MM.1S (cell line): ENCODE measurements around the gene SCARF1.

Source experiments
- EZH2 ChIP-seq: fragments of 300-600 bp; sonication (generic); optimal IDR thresholded peaks from 2 replicates; pipeline ENCODE3; 2017; ENCODE audit warnings: low read depth, mild to moderate bottlenecking, antibody characterized with exemption, low read length, mixed read lengths
- EZH2phosphoT487 ChIP-seq: fragments of 300-600 bp; sonication (generic); IDR thresholded peaks from 2 replicates; pipeline ENCODE4 v1.6.1; 2018; ENCODE audit warnings: antibody characterized with exemption, low read length
- TF ChIP-seq, protein P1 (sequence below): fragments of 300-600 bp; sonication (generic); IDR thresholded peaks from 2 replicates; pipeline ENCODE4 v1.5.1; 2016; ENCODE audit warnings: antibody characterized with exemption, low read length, mixed read lengths

DNA sequence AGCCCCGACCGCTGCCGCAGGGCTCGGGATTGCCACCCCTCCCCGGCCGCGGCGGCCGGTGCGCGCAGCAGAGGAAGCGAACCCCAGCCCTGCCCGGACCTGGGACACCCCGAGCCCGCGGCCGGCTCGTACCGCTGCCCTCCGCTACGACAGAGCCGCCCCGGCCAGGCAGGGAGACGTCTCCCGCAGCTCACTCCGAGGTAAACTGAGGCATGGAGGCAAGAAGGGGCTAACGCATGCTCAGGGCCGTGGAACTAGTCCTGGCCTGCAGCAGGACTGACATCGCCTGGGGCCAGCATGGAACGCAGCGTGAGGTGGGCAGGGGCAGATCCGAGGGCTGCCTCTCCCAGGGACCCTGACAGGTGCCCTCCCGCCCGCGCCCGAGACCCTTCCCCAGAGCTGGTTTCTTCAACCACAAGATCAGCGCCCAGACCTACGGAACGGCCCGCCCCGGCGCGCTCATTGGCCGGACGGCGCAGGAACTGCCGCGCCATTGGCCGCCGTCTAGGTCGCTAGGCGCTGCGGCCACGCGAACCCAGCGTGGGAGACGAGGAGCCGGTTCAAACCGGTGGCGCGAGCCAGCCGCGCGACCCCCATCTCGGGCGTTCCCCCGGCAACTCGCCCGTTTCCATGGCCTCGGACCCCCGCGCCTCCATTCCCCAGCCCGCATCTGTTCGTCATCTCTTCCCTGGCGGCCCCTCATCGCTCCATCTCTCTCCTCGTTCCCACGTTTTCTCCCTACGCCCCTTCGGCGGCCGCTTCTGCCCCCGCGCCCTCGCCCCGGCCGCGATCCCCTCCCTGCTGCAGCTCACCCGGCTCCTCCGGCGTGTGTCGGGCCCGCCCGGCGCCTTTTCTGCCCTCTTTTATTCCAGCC is 17.3 kb downstream of the SCARF1 start, which contains the start of gene SLC43A2:
- TF ChIP-seq, protein P1, sequence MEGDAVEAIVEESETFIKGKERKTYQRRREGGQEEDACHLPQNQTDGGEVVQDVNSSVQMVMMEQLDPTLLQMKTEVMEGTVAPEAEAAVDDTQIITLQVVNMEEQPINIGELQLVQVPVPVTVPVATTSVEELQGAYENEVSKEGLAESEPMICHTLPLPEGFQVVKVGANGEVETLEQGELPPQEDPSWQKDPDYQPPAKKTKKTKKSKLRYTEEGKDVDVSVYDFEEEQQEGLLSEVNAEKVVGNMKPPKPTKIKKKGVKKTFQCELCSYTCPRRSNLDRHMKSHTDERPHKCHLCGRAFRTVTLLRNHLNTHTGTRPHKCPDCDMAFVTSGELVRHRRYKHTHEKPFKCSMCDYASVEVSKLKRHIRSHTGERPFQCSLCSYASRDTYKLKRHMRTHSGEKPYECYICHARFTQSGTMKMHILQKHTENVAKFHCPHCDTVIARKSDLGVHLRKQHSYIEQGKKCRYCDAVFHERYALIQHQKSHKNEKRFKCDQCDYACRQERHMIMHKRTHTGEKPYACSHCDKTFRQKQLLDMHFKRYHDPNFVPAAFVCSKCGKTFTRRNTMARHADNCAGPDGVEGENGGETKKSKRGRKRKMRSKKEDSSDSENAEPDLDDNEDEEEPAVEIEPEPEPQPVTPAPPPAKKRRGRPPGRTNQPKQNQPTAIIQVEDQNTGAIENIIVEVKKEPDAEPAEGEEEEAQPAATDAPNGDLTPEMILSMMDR: no peak
- TF ChIP-seq EZH2 (no peak), EZH2phosphoT487 (no peak)
